ENCODE measurements around the gene HDAC4. TPM values are rescaled to one million over a fixed set of nuclear protein-coding genes. Genes with fewer than 3 reads are reported as not detected.
"Not testable (repeated sequence)": the region's sequence is repeated elsewhere in the genome, so short reads cannot be mapped to it uniquely, and the experiment has no call there.

The HDAC4 gene
- total RNA-seq, 6 experiments from 2014 or later, result 7.4 to 13.0 (median 9.5) TPM

DNA sequence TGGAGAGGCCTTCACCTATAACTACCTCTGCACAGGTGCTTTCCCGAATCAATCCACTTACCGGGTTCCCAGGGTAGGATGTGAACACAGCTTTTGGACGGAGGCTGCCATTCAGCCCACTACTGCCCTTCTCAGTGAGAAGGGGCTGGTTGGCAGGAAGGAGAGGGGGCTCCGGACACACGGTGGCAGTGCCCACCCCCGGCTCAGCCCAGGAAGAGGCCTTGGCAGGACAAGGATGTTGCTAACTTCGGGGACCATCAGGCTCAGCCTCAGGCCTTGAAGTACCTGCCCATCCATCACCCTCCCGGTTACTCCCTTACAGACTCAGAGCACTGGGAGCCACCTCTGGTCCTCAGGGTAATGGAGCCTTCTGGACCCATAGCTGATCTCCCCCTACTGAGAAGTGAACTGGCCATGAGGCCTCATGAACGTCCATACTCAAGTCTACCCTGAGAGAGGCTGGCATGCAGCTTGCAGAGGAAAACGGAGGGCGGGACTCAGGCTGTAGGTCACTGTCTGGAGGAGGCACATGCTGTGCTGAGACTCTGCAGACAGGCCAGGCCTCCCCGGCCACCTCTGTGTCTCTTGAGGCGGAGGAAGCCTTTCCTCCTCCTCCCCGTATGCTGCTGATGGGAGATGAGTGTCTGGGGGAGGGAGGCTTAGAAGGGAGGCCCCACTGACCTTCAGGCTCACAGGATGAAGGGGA, 361.9 kb downstream of the HDAC4 start:
- Mint-ChIP-seq H3K36me3 (ENCODE audit: low read depth) (no peaks in the 10 kb centered on the region), H3K9me3 (no peaks in the 10 kb centered on the region), H3K4me1 (ENCODE audit: low read depth) (no peaks in the 10 kb centered on the region; the same call in 1 of the 2 replicates), H3K27ac (no peak overlapping the region), H3K4me3 (no peak overlapping the region), H3K27me3 (ENCODE audit: insufficient read depth) (peaks cover 39% of the 10 kb centered on the region)
- TF ChIP-seq, protein P1, sequence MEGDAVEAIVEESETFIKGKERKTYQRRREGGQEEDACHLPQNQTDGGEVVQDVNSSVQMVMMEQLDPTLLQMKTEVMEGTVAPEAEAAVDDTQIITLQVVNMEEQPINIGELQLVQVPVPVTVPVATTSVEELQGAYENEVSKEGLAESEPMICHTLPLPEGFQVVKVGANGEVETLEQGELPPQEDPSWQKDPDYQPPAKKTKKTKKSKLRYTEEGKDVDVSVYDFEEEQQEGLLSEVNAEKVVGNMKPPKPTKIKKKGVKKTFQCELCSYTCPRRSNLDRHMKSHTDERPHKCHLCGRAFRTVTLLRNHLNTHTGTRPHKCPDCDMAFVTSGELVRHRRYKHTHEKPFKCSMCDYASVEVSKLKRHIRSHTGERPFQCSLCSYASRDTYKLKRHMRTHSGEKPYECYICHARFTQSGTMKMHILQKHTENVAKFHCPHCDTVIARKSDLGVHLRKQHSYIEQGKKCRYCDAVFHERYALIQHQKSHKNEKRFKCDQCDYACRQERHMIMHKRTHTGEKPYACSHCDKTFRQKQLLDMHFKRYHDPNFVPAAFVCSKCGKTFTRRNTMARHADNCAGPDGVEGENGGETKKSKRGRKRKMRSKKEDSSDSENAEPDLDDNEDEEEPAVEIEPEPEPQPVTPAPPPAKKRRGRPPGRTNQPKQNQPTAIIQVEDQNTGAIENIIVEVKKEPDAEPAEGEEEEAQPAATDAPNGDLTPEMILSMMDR (IDR thresholded peaks at IDR 0.05), result no peak
- no peak for DNase-seq

DNA sequence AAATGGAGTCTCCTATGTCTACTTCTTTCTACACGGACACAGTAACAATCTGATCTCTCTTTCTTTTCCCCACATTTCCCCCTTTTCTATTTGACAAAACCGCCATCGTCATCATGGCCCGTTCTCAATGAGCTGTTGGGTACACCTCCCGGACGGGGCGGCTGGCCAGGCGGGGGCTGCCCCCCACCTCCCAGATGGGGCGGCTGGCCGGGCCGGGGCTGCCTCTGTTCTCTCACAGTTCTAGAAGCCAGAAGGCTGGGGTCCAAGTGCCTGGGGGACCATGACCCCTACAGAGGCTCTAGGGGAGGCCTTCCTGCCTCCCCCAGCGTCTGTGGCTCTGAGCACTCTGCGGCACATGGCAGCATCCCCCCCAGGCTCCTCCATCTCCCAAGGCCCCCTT, 362.5 kb downstream of the HDAC4 start:
- peaks cover 36% of the 10 kb centered on the region for H3K27me3 Mint-ChIP-seq (ENCODE audit: insufficient read depth)
- not testable (repeated sequence) for H3K27ac Mint-ChIP-seq; H3K9me3 Mint-ChIP-seq; DNase-seq; H3K36me3 Mint-ChIP-seq (ENCODE audit: low read depth); H3K4me3 Mint-ChIP-seq; H3K4me1 Mint-ChIP-seq (ENCODE audit: low read depth)

DNA sequence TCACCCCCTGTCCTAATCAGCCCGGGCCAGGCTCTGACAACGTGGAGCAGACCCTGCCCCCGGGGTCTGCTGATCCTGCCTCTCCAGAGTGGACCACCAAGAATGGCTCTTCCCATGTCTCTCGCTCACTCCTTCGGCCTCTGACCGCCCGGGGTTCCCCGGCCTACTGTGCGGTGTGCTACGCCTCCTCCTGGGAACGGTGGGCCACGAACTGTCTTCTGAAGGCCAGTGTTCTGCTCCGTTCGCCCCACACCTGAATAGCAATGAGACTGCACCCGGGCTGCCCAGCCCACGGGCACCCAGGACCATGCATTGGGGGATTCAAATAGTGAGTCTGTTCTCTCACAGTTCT, 363.3 kb downstream of the HDAC4 start:
- peaks cover 32% of the 10 kb centered on the region for H3K27me3 Mint-ChIP-seq (ENCODE audit: insufficient read depth)
- H3K4me3 Mint-ChIP-seq, result no peak overlapping the region
- no peaks in the 10 kb centered on the region for H3K9me3 Mint-ChIP-seq
- H3K4me1 Mint-ChIP-seq (ENCODE audit: low read depth), result no peaks in the 10 kb centered on the region; the same call in 1 of the 2 replicates
- TF ChIP-seq, protein P1 (IDR thresholded peaks at IDR 0.05), result no peak
- H3K36me3 Mint-ChIP-seq (ENCODE audit: low read depth), result no peaks in the 10 kb centered on the region
- no peak for DNase-seq
- no peak overlapping the region for H3K27ac Mint-ChIP-seq

DNA sequence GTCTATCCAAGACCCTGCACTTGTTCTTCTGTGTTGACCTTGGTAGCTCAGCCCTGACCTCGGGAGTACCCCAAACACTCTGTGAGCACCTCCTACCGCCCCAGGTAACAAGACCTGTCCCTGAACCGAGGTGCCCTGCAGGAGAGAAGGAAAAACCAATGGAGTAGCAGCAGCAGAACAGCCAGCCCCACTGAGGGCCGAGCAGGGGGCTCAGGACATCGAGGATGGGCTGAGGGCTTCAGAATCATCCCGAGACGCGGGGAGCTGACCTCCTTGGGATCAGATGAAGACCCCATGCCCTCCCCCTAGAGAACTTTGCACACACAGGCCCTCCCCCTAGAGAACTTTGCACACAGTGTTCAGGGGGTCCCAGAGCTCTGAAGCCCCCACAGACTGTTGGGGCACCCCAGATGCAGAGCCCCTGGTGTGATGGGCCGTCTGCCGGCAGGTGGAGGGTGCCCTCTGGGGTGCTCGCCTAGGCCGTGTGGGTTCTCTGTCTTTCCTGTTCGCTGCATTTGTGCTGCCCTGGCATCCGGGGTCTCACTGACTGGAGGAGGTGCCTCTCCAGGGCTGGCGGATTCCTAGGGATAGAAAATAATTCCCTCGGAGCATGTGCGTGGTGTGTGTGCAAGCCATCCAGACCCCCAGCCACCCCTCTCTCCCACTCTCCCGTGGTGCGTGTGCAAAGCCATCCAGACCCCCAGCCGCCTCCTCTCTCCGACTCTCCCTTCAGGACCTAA, 363.8 kb downstream of the HDAC4 start:
- DNase-seq, result no peak
- peaks cover 27% of the 10 kb centered on the region for H3K27me3 Mint-ChIP-seq (ENCODE audit: insufficient read depth)
- H3K27ac Mint-ChIP-seq, result no peak overlapping the region
- H3K36me3 Mint-ChIP-seq (ENCODE audit: low read depth), result no peaks in the 10 kb centered on the region
- no peak overlapping the region for H3K4me3 Mint-ChIP-seq
- no peaks in the 10 kb centered on the region for H3K9me3 Mint-ChIP-seq
- no peaks in the 10 kb centered on the region; the same call in 1 of the 2 replicates for H3K4me1 Mint-ChIP-seq (ENCODE audit: low read depth)
- TF ChIP-seq, protein P1 (IDR thresholded peaks at IDR 0.05), result no peak

DNA sequence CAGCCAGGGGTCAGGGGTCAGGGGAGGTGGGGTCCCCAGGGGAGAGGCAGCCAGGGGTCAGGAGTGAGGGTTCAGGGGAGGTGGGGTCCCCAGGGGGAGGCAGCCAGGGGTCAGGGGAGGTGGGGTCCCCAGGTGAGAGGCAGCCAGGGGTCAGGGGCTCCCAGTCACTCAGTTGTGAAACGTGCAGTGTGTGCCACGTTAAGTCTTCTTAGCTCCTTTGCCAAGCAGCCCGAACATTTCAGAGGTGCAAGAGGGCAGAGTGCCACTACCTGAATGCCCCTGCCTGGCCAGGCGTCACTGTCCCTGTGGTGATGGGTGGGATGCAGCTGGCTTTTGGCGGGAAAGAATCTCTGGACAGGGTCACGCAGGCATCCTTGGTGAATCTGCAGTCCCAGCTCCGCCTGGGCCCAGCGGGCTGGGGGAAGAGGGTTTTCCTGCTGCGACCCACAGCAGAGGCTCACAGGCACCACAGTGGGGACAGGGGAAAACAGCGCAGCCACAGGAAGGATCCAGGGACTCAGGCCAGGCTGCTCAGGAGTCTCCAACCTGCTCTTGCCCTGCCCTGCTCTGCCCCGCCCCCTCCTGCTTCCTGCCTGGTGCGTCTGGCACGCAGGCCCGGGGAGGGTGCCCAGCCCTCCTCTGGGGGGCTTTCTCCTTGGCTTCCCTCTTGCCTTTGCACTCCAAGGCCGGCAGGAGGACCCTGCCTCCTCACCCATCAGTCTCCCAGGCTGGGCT, 364.7 kb downstream of the HDAC4 start:
- H3K9me3 Mint-ChIP-seq, result no peaks in the 10 kb centered on the region
- H3K27ac Mint-ChIP-seq, result no peak overlapping the region
- H3K4me1 Mint-ChIP-seq (ENCODE audit: low read depth), result no peaks in the 10 kb centered on the region; the same call in 1 of the 2 replicates
- TF ChIP-seq, protein P1 (IDR thresholded peaks at IDR 0.05), result no peak
- no peak overlapping the region for H3K4me3 Mint-ChIP-seq
- no peak for DNase-seq
- peaks cover 27% of the 10 kb centered on the region for H3K27me3 Mint-ChIP-seq (ENCODE audit: insufficient read depth)
- no peaks in the 10 kb centered on the region for H3K36me3 Mint-ChIP-seq (ENCODE audit: low read depth)
